Mesendoderm (in vitro differentiated cells): Measurements from ENCODE around the gene ADAMTS19.
A peak's percentile ranks its signal among the peaks of the same experiment; 100 is the strongest.

Experiments used
- DNase-seq: peaks from one replicate; pipeline ENCODE4 v3.0.0; 2013
- H2AK5ac ChIP-seq: 2 replicates; pipeline ENCODE4 v1.6.1; 2013; ENCODE audit warnings: low read length, inconsistent platforms
- H2BK120ac ChIP-seq: 2 replicates; pipeline ENCODE4 v1.6.1; 2013; ENCODE audit warnings: low read depth, mild to moderate bottlenecking, low read length, moderate library complexity, mixed read lengths
- H2BK15ac ChIP-seq: replicated peaks from 2 replicates; pipeline ENCODE4 v1.6.1; 2013; ENCODE audit warnings: low read depth, mild to moderate bottlenecking, moderate library complexity
- H2BK5ac ChIP-seq: 2 replicates; pipeline ENCODE4 v1.6.1; 2013; ENCODE audit warnings: low read length, inconsistent platforms
- H3K18ac ChIP-seq: 2 replicates; pipeline ENCODE4 v1.6.1; 2013; ENCODE audit warnings: mild to moderate bottlenecking, low read length, mixed read lengths
- H3K23ac ChIP-seq: one replicate; pipeline ENCODE4 v1.6.1; 2013; ENCODE audit warnings: low read length
- H3K27ac ChIP-seq: 2 replicates; pipeline ENCODE4 v1.5.1; 2013; ENCODE audit warnings: low read depth, mild to moderate bottlenecking, inconsistent platforms, low read length, moderate library complexity
- H3K27me3 ChIP-seq: 2 replicates; pipeline ENCODE4 v1.6.1; 2013; ENCODE audit warnings: low read length, control low read depth, mild to moderate bottlenecking, inconsistent platforms; ENCODE audit not compliant: insufficient read depth, poor library complexity
- H3K36me3 ChIP-seq: 2 replicates; pipeline ENCODE4 v1.6.1; 2013; ENCODE audit warnings: low read length, inconsistent platforms; ENCODE audit not compliant: control insufficient read depth, insufficient read depth
- H3K4ac ChIP-seq: one replicate; pipeline ENCODE4 v1.6.1; 2013; ENCODE audit warnings: low read depth, mild to moderate bottlenecking, low read length, moderate library complexity
- H3K4me1 ChIP-seq: 2 replicates; pipeline ENCODE4 v1.6.1; 2013; ENCODE audit warnings: low read depth, low read length, inconsistent platforms; ENCODE audit not compliant: control insufficient read depth
- H3K4me2 ChIP-seq: 2 replicates; pipeline ENCODE4 v1.6.1; 2013; ENCODE audit warnings: low read length
- H3K4me3 ChIP-seq: 2 replicates; pipeline ENCODE4 v1.5.1; 2013; ENCODE audit warnings: mild to moderate bottlenecking, low read length
- H3K56ac ChIP-seq: one replicate; pipeline ENCODE4 v1.6.1; 2013; ENCODE audit warnings: low read length
- H3K79me1 ChIP-seq: 2 replicates; pipeline ENCODE4 v1.6.1; 2013; ENCODE audit warnings: low read length, inconsistent platforms
- H3K79me2 ChIP-seq: 2 replicates; pipeline ENCODE4 v1.6.1; 2013; ENCODE audit warnings: mild to moderate bottlenecking, low read length; ENCODE audit not compliant: control insufficient read depth, insufficient read depth
- H3K9ac ChIP-seq: 2 replicates; pipeline ENCODE4 v1.6.1; 2013; ENCODE audit warnings: low read length, inconsistent platforms
- H4K5ac ChIP-seq: one replicate; pipeline ENCODE4 v1.6.1; 2013; ENCODE audit warnings: low read length
- H4K8ac ChIP-seq: one replicate; pipeline ENCODE4 v1.6.1; 2013; ENCODE audit warnings: low read depth, mild to moderate bottlenecking, control low read depth, low read length, moderate library complexity
- WGBS: extraction: QIAGEN DNeasy Blood & Tissue Kit; methylation state at CpG from one replicate; pipeline ENCODE4 v1.1.7; 2013; ENCODE audit warnings: low lambda C conversion rate, missing lambda C conversion rate; ENCODE audit not compliant: insufficient coverage; ENCODE audit errors: extremely low coverage; 5-methylcytosine and 5-hydroxymethylcytosine counted together

ADAMTS19 gene

DNA sequence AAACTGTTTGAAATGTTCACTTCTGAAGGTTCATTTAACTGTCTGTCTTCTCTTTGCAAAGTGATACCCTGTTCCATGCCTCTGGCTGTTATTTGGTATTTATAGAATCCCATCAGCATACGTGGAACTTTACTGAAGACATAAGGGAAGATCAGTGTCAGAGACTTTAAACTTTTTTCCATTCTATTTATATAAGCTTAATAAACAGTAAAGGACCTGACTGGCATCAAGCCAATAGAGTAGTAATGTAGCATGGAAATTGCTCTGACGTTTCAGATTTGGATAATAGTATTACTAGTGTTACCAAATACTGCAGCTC lies 192.9 kb downstream of the ADAMTS19 start:
- Histone ChIP-seq H2AK5ac (no peak overlapping the region), H3K4ac (no peak overlapping the region), H2BK120ac (no peak overlapping the region), H3K56ac (no peak overlapping the region), H3K36me3 (no peaks in the 10 kb centered on the region), H3K79me2 (no peaks in the 10 kb centered on the region), H2BK15ac (no peak overlapping the region), H3K4me3 (no peak overlapping the region), H3K27me3 (no peaks in the 10 kb centered on the region), H4K8ac (no peak overlapping the region), H3K4me2 (no peak overlapping the region), H3K9ac (no peak overlapping the region), H3K79me1 (no peaks in the 10 kb centered on the region), H4K5ac (no peak overlapping the region), H3K27ac (no peak overlapping the region), H3K4me1 (no peaks in the 10 kb centered on the region), H3K18ac (no peak overlapping the region), H2BK5ac (no peak overlapping the region), H3K23ac (no peak overlapping the region)
- no peak for DNase-seq
- no CpG with 5 or more reads among the region's 2 CpGs for WGBS

DNA sequence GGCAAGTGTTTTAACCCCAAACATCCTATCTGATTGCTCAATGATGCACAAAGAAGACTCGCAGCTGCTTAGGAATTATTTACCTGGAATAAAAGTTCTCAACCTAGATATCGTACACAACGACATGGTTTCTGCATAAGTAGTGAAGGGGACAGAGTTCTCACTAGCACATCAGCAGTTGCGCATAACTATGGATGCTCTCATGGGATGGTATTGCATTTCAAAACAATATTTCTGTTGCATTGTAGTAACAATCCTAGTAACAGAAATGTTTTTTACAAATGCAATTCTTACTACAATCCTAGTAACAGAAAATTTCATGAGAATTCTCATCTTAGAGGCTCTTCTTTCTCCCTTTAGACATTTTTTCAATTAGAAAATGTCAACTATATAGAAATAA lies 193.3 kb downstream of the ADAMTS19 start:
- Histone ChIP-seq H3K18ac (no peak overlapping the region), H3K56ac (no peak overlapping the region), H3K79me2 (no peaks in the 10 kb centered on the region), H3K4me3 (no peak overlapping the region), H4K8ac (no peak overlapping the region), H2BK120ac (no peak overlapping the region), H3K23ac (no peak overlapping the region), H3K4me2 (no peak overlapping the region), H2BK5ac (no peak overlapping the region), H3K27ac (no peak overlapping the region), H3K4ac (no peak overlapping the region), H3K27me3 (no peaks in the 10 kb centered on the region), H4K5ac (no peak overlapping the region), H3K79me1 (no peaks in the 10 kb centered on the region), H2BK15ac (no peak overlapping the region), H2AK5ac (no peak overlapping the region), H3K36me3 (no peaks in the 10 kb centered on the region), H3K4me1 (no peaks in the 10 kb centered on the region), H3K9ac (no peak overlapping the region)
- DNase-seq = no peak
- WGBS = no CpG with 5 or more reads among the region's 4 CpGs

GRCh38 chr5:129656952-129657351 lies 196.9 kb downstream of the ADAMTS19 start:
- Histone ChIP-seq H2AK5ac (no peak overlapping the region), H3K4me3 (no peak overlapping the region), H3K79me1 (no peaks in the 10 kb centered on the region), H3K4me1 (no peaks in the 10 kb centered on the region), H2BK15ac (no peak overlapping the region), H4K5ac (no peak overlapping the region), H3K56ac (no peak overlapping the region), H2BK120ac (no peak overlapping the region), H3K9ac (no peak overlapping the region), H3K27me3 (no peaks in the 10 kb centered on the region), H3K4me2 (no peak overlapping the region), H2BK5ac (no peak overlapping the region), H3K36me3 (no peaks in the 10 kb centered on the region), H3K27ac (no peak overlapping the region), H3K4ac (no peak overlapping the region), H3K79me2 (no peaks in the 10 kb centered on the region), H3K23ac (no peak overlapping the region), H4K8ac (no peak overlapping the region), H3K18ac (no peak overlapping the region)
- no peak for DNase-seq
- no CpG with 5 or more reads among the region's 2 CpGs for WGBS

DNA sequence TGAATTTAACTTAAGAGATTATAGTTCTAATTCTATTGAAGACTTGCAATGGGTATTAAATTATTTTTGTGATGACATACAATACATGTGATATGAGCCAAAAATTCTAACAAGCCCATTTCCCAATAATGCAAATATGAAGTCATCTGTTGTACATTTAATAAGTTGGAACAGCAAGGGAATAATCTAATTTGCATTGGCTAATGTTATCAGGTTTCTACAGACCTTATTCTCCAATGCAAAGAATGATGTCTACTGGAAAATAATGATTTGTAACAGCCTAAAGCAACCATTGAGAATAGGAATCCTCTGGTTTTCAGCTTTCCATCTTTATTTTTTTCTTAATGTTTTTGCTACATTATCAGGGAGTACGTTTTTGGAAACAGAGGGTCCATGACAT lies 198.7 kb downstream of the ADAMTS19 start:
- Histone ChIP-seq H3K9ac (no peak overlapping the region), H3K4me3 (no peak overlapping the region), H3K79me2 (no peaks in the 10 kb centered on the region), H3K56ac (no peak overlapping the region), H3K4me2 (no peak overlapping the region), H4K8ac (no peak overlapping the region), H2BK120ac (no peak overlapping the region), H2AK5ac (no peak overlapping the region), H2BK5ac (no peak overlapping the region), H3K27ac (no peak overlapping the region), H3K36me3 (no peaks in the 10 kb centered on the region), H3K4ac (no peak overlapping the region), H2BK15ac (no peak overlapping the region), H3K27me3 (no peaks in the 10 kb centered on the region), H4K5ac (no peak overlapping the region), H3K4me1 (no peaks in the 10 kb centered on the region), H3K18ac (no peak overlapping the region), H3K79me1 (no peaks in the 10 kb centered on the region), H3K23ac (no peak overlapping the region)
- no CpG with 5 or more reads among the region's 1 CpG for WGBS
- no peak for DNase-seq

DNA sequence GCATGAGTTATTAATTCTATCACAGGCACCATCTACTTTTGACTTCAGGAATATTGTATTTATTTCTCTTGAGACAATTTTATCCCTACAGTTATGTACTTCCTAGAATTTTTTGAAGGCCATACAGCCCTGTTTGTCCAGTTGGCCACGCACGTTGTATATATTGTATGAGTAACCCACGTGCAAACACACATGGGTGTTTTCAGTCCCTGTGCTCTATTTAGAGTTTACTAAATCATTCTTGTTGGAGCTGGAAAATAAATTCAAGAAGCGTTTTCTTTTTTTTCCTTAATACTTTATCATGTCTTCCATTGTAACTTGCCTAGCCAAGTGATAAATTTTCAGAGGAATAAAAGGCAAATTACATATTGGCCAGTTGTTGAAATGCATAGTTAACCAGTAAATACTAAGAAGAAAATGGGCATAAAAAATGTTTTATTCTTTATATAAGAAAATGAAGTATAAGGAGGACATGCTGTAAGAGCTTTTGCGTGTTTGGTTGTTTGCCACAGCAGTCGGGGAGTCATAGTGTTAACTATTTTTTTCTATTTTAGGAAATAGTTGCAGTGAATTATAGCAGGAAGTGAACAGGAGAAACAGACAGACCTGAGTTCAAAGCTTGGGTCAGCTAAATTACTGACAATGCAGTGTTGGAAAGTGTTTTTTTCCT lies 201.4 kb downstream of the ADAMTS19 start:
- H3K36me3 ChIP-seq = no peaks in the 10 kb centered on the region
- no peak overlapping the region for H3K4me2 ChIP-seq
- no peak overlapping the region for H3K4me3 ChIP-seq
- H3K27ac ChIP-seq = no peak overlapping the region
- no peaks in the 10 kb centered on the region for H3K79me2 ChIP-seq
- no peaks in the 10 kb centered on the region for H3K79me1 ChIP-seq
- no peak overlapping the region for H3K56ac ChIP-seq
- no peak for DNase-seq
- H2BK15ac ChIP-seq = no peak overlapping the region
- no peak overlapping the region for H3K4ac ChIP-seq
- no peak overlapping the region for H2BK120ac ChIP-seq
- H2AK5ac ChIP-seq = no peak overlapping the region
- no peak overlapping the region for H2BK5ac ChIP-seq
- H4K5ac ChIP-seq = no peak overlapping the region
- no peaks in the 10 kb centered on the region for H3K27me3 ChIP-seq
- no peaks in the 10 kb centered on the region for H3K4me1 ChIP-seq
- H3K9ac ChIP-seq = no peak overlapping the region
- no peak overlapping the region for H4K8ac ChIP-seq
- WGBS = no CpG with 5 or more reads among the region's 6 CpGs
- H3K23ac ChIP-seq = no peak overlapping the region
- H3K18ac ChIP-seq = no peak overlapping the region

DNA sequence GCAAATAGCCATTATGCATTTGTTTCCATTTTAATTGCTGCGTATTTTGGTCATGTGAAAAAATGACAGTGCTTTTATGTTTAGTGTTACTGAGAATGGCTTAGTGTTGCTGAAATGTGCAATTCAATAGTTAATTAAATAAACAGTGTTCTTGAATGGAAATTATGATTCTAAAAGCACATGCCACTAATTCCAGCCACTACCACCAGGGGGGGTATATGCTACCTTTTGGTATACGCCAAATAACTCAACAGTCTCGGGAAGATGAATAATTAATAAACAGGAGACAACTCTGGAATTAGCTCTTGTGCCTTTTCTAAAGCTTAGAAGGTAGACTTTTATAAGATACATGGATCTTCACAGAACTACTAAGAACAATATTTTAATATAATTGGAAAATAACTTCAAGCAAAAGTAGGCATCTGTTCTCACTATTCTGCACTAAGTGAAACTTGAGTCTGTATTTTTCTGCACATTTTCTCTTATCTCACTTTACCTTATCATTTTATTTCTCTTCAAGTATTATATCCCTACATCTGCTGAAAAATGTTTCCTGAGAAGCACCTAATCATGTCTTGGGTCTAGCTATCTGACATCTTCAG lies 204.3 kb downstream of the ADAMTS19 start:
- Histone ChIP-seq H3K4me1 (no peaks in the 10 kb centered on the region), H3K27me3 (no peaks in the 10 kb centered on the region), H2AK5ac (no peak overlapping the region), H4K5ac (no peak overlapping the region), H3K23ac (no peak overlapping the region), H3K56ac (no peak overlapping the region), H3K4me2 (no peak overlapping the region), H3K36me3 (no peaks in the 10 kb centered on the region), H4K8ac (no peak overlapping the region), H3K27ac (no peak overlapping the region), H2BK5ac (no peak overlapping the region), H2BK15ac (no peak overlapping the region), H3K4ac (no peak overlapping the region), H3K18ac (no peak overlapping the region), H2BK120ac (no peak overlapping the region), H3K79me2 (no peaks in the 10 kb centered on the region), H3K4me3 (no peak overlapping the region), H3K79me1 (no peaks in the 10 kb centered on the region), H3K9ac (no peak overlapping the region)
- no CpG with 5 or more reads among the region's 3 CpGs for WGBS
- peak; percentile 37 for DNase-seq
